KMS-11 (cell line): ENCODE results near the gene NAA60.

Experiments used
- H2AFZ ChIP-seq: fragments of 200-600 bp; sonication (generic); 2 replicates; pipeline ENCODE4 v1.6.1; 2016; ENCODE audit warnings: antibody characterized with exemption, mixed run types, low read depth
- H3K27ac ChIP-seq: fragments of 200-600 bp; sonication (generic); 2 replicates; pipeline ENCODE4 v1.6.1; 2016; ENCODE audit warnings: mild to moderate bottlenecking, mixed run types
- H3K27me3 ChIP-seq: fragments of 200-600 bp; sonication (generic); 2 replicates; pipeline ENCODE4 v1.6.1; 2017; ENCODE audit warnings: mild to moderate bottlenecking, low read depth, mixed run types, moderate library complexity; ENCODE audit not compliant: insufficient read depth
- H3K36me3 ChIP-seq: fragments of 200-600 bp; sonication (generic); 2 replicates; pipeline ENCODE4 v1.6.1; 2017; ENCODE audit warnings: mild to moderate bottlenecking, mixed run types; ENCODE audit not compliant: insufficient read depth
- H3K4me1 ChIP-seq: fragments of 200-600 bp; sonication (generic); 2 replicates; pipeline ENCODE4 v1.6.1; 2016; ENCODE audit warnings: mild to moderate bottlenecking, low read depth, mixed run types; ENCODE audit not compliant: poor library complexity, severe bottlenecking
- H3K4me2 ChIP-seq: fragments of 200-600 bp; sonication (generic); 2 replicates; pipeline ENCODE4 v1.7.0; 2016; ENCODE audit warnings: mild to moderate bottlenecking, mixed run types
- H3K4me3 ChIP-seq: fragments of 200-600 bp; sonication (generic); IDR thresholded peaks from 2 replicates; pipeline ENCODE4 v1.6.1; 2017; ENCODE audit warnings: low read depth, low read length, mixed read lengths; ENCODE audit not compliant: insufficient read depth
- H3K79me2 ChIP-seq: fragments of 200-600 bp; sonication (generic); 2 replicates; pipeline ENCODE4 v1.6.1; 2016; ENCODE audit warnings: low read depth, mixed run types; ENCODE audit not compliant: insufficient read depth
- H3K9ac ChIP-seq: fragments of 200-600 bp; sonication (generic); 2 replicates; pipeline ENCODE4 v1.6.1; 2016; ENCODE audit warnings: mild to moderate bottlenecking, mixed run types
- H4K20me1 ChIP-seq: fragments of 200-600 bp; sonication (generic); 2 replicates; pipeline ENCODE4 v1.6.1; 2016; ENCODE audit warnings: mild to moderate bottlenecking, mixed run types; ENCODE audit not compliant: insufficient read depth
- CTCF ChIP-seq: fragments of 200-600 bp; sonication (generic); conservative IDR thresholded peaks from 2 replicates; pipeline ENCODE4 v1.6.1; 2017; ENCODE audit warnings: low read depth, mild to moderate bottlenecking, antibody characterized with exemption, low read length, moderate library complexity, mixed read lengths

NAA60 gene

DNA sequence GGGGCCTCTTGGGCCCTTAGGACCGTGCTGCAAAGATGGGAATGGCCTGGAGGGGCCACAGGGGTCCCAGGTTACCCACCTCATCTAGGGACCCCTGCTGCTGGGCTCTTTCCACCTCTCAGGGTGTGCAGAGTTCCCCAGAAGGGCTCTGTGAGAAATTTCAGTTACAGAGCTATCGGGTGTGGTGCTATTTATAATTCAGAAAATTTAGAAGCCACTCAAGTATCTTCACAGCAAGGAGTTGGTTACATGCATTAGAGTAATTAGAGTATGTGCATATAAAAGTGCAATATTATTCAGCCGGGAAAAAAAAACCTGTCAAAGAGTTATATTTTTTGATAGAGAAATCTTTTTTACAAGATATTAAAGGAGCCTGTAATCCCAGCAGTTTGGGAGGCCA, 32.9 kb downstream of the NAA60 start:
- Histone ChIP-seq H3K4me1 (no peaks in the 10 kb centered on the region), H3K36me3 (peaks cover 16% of the 10 kb centered on the region; the same call in 1 of the 2 replicates), H3K27me3 (no peaks in the 10 kb centered on the region), H2AFZ (no peak overlapping the region), H3K9ac (no peak overlapping the region), H3K4me3 (no peak overlapping the region), H3K27ac (no peak overlapping the region), H4K20me1 (peaks cover 9% of the 10 kb centered on the region; the same call in 1 of the 2 replicates), H3K4me2 (no peak overlapping the region), H3K79me2 (peaks cover 87% of the 10 kb centered on the region)
- no peak for TF ChIP-seq CTCF

GRCh38 chr16:3478242-3478925, 34.9 kb downstream of the NAA60 start:
- peaks cover 68% of the 10 kb centered on the region for H3K79me2 ChIP-seq
- peaks cover 17% of the 10 kb centered on the region; the same call in 1 of the 2 replicates for H3K36me3 ChIP-seq
- H3K4me3 ChIP-seq = no peak overlapping the region
- H3K4me2 ChIP-seq = no peak overlapping the region
- no peak overlapping the region for H3K27ac ChIP-seq
- TF ChIP-seq CTCF = no peak
- no peak overlapping the region for H2AFZ ChIP-seq
- no peaks in the 10 kb centered on the region for H3K27me3 ChIP-seq
- H4K20me1 ChIP-seq = no peaks in the 10 kb centered on the region; the same call in 1 of the 2 replicates
- no peak overlapping the region for H3K9ac ChIP-seq
- H3K4me1 ChIP-seq = no peaks in the 10 kb centered on the region

DNA sequence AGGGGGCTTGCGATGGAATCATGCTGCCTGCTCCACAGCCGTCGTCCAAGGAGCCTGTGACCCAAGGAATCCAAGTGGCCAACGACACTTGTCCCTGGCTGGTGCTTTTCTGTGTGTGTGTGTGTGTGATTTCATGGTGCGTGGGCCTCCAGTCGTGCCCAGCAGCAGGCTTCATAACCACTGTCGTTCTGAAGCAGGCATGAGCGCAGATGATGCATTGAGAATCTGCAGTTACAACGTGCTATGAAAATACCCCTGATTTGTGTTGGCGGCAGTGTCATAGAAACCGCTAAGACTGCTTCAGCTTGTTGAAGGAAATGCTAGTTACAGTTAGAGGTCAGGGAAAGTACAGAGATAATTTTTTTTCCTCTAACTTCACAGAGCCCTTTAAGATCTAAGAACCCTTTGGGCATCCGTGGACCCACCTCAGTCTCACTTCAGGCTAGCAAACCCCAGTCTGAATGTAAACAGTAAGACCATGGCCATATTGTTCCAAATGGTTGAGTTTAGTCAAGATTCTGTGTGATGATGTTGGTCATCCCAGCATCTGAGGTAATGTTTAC, 36.3 kb downstream of the NAA60 start:
- no peaks in the 10 kb centered on the region for H3K4me1 ChIP-seq
- no peak overlapping the region for H3K27ac ChIP-seq
- H3K9ac ChIP-seq = no peak overlapping the region
- H3K79me2 ChIP-seq = peaks cover 59% of the 10 kb centered on the region
- no peaks in the 10 kb centered on the region for H3K27me3 ChIP-seq
- H2AFZ ChIP-seq = no peak overlapping the region
- TF ChIP-seq CTCF = no peak
- no peak overlapping the region for H3K4me2 ChIP-seq
- no peak overlapping the region for H3K4me3 ChIP-seq
- H3K36me3 ChIP-seq = peaks cover 30% of the 10 kb centered on the region
- H4K20me1 ChIP-seq = no peaks in the 10 kb centered on the region; the same call in 1 of the 2 replicates

DNA sequence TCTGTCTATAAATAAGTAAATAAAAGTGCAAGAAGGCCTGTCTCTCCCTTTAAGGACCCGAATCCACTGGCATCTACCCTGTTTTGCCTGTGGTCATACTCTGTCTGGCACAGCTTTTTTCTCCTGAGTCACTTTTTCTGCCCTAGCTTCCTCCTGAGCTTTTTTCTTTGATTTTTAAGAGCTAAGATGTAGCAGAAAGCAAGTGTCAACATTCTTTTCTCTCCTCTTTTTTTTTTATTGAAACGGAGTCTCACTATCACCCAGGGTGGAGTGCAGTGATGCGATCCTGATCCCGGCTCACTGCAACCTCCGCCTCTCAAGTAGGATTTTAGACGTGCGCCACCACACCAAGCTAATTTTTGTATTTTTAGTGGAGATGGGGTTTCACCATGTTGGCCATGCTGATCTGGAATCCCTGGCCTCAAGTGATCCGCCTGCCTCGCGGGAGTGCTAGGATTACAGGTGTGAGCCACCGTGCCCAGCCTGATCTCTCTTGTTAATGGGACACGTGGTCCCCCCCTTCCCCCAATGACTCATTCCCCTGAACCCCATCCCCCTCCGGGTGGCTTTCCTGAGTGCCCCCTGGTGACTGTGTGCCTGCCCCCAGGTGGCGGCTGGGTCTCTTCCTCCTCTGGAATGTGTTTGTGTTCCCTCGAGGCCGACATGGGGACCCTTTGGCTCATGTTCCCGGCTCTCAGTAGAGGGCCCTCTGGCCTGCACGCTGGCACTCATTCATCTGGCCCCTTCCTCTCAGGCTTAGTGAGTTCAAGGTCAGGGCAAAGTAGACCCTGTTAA, 37.6 kb downstream of the NAA60 start:
- TF ChIP-seq CTCF = no peak
- H3K27ac ChIP-seq = no peak overlapping the region
- H3K79me2 ChIP-seq = peaks cover 45% of the 10 kb centered on the region
- H4K20me1 ChIP-seq = no peaks in the 10 kb centered on the region; the same call in 1 of the 2 replicates
- H2AFZ ChIP-seq = no peak overlapping the region
- H3K9ac ChIP-seq = no peak overlapping the region
- H3K4me3 ChIP-seq = no peak overlapping the region
- no peaks in the 10 kb centered on the region for H3K4me1 ChIP-seq
- H3K4me2 ChIP-seq = no peak overlapping the region
- peaks cover 38% of the 10 kb centered on the region for H3K36me3 ChIP-seq
- no peaks in the 10 kb centered on the region for H3K27me3 ChIP-seq
